ENCODE measurements around the gene ESRP2.

Gene ESRP2

GRCh38 chr16:68214726-68215125 is 21.2 kb downstream of the ESRP2 start:
- DNase-seq: no peak

GRCh38 chr16:68206245-68206644 is 29.7 kb downstream of the ESRP2 start:
- no peak for DNase-seq

- no peak for DNase-seq
Observed at GRCh38 chr16:68202091-68202519, 33.8 kb downstream of the ESRP2 start.

GRCh38 chr16:68200088-68200783 is 35.7 kb downstream of the ESRP2 start:
- peak; percentile 27 for DNase-seq

- peak; percentile 21 for DNase-seq
Observed at GRCh38 chr16:68197250-68197649, 38.7 kb downstream of the ESRP2 start.

GRCh38 chr16:68194251-68194650 is 41.7 kb downstream of the ESRP2 start:
- no peak for DNase-seq

GRCh38 chr16:68190736-68191510 is 45.0 kb downstream of the ESRP2 start:
- peak; percentile 9 for DNase-seq

- DNase-seq: no peak
Observed at GRCh38 chr16:68190081-68190480, 45.8 kb downstream of the ESRP2 start.

GRCh38 chr16:68188170-68188569 is 47.8 kb downstream of the ESRP2 start:
- DNase-seq: no peak

GRCh38 chr16:68187505-68187904 is 48.4 kb downstream of the ESRP2 start:
- no peak for DNase-seq

- no peak for DNase-seq
Observed at GRCh38 chr16:68186877-68187276, 49.0 kb downstream of the ESRP2 start.

GRCh38 chr16:68183046-68183445 is 52.9 kb downstream of the ESRP2 start:
- DNase-seq: no peak

GRCh38 chr16:68179855-68180254 is 56.1 kb downstream of the ESRP2 start:
- no peak for DNase-seq

GRCh38 chr16:68179196-68179795 is 56.6 kb downstream of the ESRP2 start:
- no peak for DNase-seq

All from HCEC 1CT (cell line).